Caco-2 (cell line): Measurements from ENCODE around the gene CNTN3. TPM values are rescaled to one million over a fixed set of nuclear protein-coding genes. Genes with fewer than 3 reads are reported as not detected.

ENCODE experiments used
- BruUV-seq: library from RNA; stranded (reverse); fragments of 400-500 nt; replicated peaks from 2 replicates; lab custom pipeline; 2021; lab: Mats Ljungman, UMichigan
- CTCF ChIA-PET: fragments of 300-600 bp; sonication (Branson Sonifier 250); formaldehyde crosslinking; loops from one replicate; lab custom pipeline; 2022; ENCODE audit warnings: antibody characterized with exemption; lab: Charles Lee
- POLR2A ChIA-PET: fragments of 300-600 bp; sonication (Branson Sonifier 250); formaldehyde crosslinking; loops from one replicate; lab custom pipeline; 2022; ENCODE audit warnings: antibody characterized with exemption; lab: Charles Lee
- DNase-seq, 2 experiments: peaks; one replicate each; pipeline versions ENCODE4 v3.0.0 to v3.0.0-alpha.2; 2020 to 2022
- H3K27me3 ChIP-seq: replicated peaks from 2 replicates; pipeline ENCODE4 v1.6.0; 2011; ENCODE audit warnings: low read length; ENCODE audit not compliant: control insufficient read depth, insufficient read depth
- H3K36me3 ChIP-seq: 2 replicates; pipeline ENCODE4 v1.5.1; 2011; ENCODE audit warnings: low read length; ENCODE audit not compliant: control insufficient read depth, insufficient read depth
- H3K4me1 ChIP-seq: fragments of 250-450 bp; sonication (Bioruptor Pico); 2 replicates; pipeline ENCODE4 v1.5.1; 2020; ENCODE audit warnings: mild to moderate bottlenecking
- H3K4me3 ChIP-seq: 2 replicates; pipeline ENCODE4 v1.5.1; 2011; ENCODE audit warnings: low read depth, mild to moderate bottlenecking, control low read depth, low read length
- H3K9me3 ChIP-seq: fragments of 250-450 bp; sonication (Bioruptor Pico); 2 replicates; pipeline ENCODE4 v1.5.1; 2020; ENCODE audit warnings: mild to moderate bottlenecking, moderate library complexity
- H3K27ac Mint-ChIP-seq: one replicate; pipeline ENCODE4 v1.8.0; 2022; ENCODE audit warnings: mixed read lengths; ENCODE audit not compliant: unreplicated experiment
- H3K27me3 Mint-ChIP-seq: one replicate; pipeline ENCODE4 v1.8.0; 2022; ENCODE audit warnings: mixed read lengths; ENCODE audit not compliant: insufficient read depth, unreplicated experiment
- H3K36me3 Mint-ChIP-seq: one replicate; pipeline ENCODE4 v1.8.0; 2022; ENCODE audit warnings: mild to moderate bottlenecking, mixed read lengths; ENCODE audit not compliant: insufficient read depth, unreplicated experiment
- H3K4me1 Mint-ChIP-seq: one replicate; pipeline ENCODE4 v1.8.0; 2022; ENCODE audit warnings: low read depth, mixed read lengths; ENCODE audit not compliant: unreplicated experiment
- H3K4me3 Mint-ChIP-seq: one replicate; pipeline ENCODE4 v1.8.0; 2022; ENCODE audit warnings: mild to moderate bottlenecking, moderate library complexity, mixed read lengths; ENCODE audit not compliant: unreplicated experiment
- H3K9me3 Mint-ChIP-seq: one replicate; pipeline ENCODE4 v1.8.0; 2022; ENCODE audit warnings: mixed read lengths; ENCODE audit not compliant: unreplicated experiment
- CTCF ChIP-seq, 2 experiments: fragments of 200-600 bp in 1 of 2; IDR thresholded peaks; 1 replicate in 1 of 2; 2 replicates in 1 of 2; pipeline versions ENCODE4 v1.5.1 to v1.8.0; 2011 to 2022; ENCODE audit warnings: antibody characterized with exemption in 1 of 2, control low read depth in 1 of 2, inconsistent platforms in 1 of 2, low read depth in 1 of 2, low read length in 1 of 2, mild to moderate bottlenecking in 1 of 2, moderate library complexity in 1 of 2; ENCODE audit not compliant: insufficient read depth in 1 of 2, severe bottlenecking in 1 of 2, unreplicated experiment in 1 of 2
- intact Hi-C: fragments of 100-400 bp; cut with micrococcal nuclease; formaldehyde crosslinking; loops from one replicate; pipeline ENCODE4 v1.10.0; 2022; ENCODE audit not compliant: unreplicated experiment
- total RNA-seq: library from RNA; stranded (reverse); gene quantifications from 2 replicates; pipeline ENCODE4 v1.2.3, GENCODE V29; 2022

The CNTN3 gene
- total RNA-seq, 1 experiment from 2014 or later = not detected

GRCh38 chr3:74593152-74593551, 21.3 kb downstream of the CNTN3 start:
- no TSS peak for BruUV-seq
- H3K27me3 ChIP-seq = no peaks in the 10 kb centered on the region
- no peak overlapping the region for H3K4me3 ChIP-seq
- no peak overlapping the region for H3K4me3 Mint-ChIP-seq
- TF ChIP-seq CTCF (IDR thresholded peaks at IDR 0.05; ENCODE audit: insufficient read depth in 1 of 2, low read depth in 1 of 2, low read length in 1 of 2, severe bottlenecking in 1 of 2, unreplicated experiment in 1 of 2) = no peak
- ChIA-PET CTCF (no interaction called here), POLR2A (no interaction called here)
- H3K4me1 ChIP-seq = no peaks in the 10 kb centered on the region
- H3K27me3 Mint-ChIP-seq = no peaks in the 10 kb centered on the region
- no peaks in the 10 kb centered on the region for H3K9me3 ChIP-seq
- intact Hi-C loops = no loop called here
- DNase-seq = no peak
- no peaks in the 10 kb centered on the region for H3K36me3 ChIP-seq
- H3K4me1 Mint-ChIP-seq = no peaks in the 10 kb centered on the region
- no peak overlapping the region for H3K27ac Mint-ChIP-seq
- no peaks in the 10 kb centered on the region for H3K9me3 Mint-ChIP-seq
- H3K36me3 Mint-ChIP-seq = no peaks in the 10 kb centered on the region

- ChIA-PET CTCF (no interaction called here), POLR2A (no interaction called here)
Measured at GRCh38 chr3:74592359-74592758, 22.1 kb downstream of the CNTN3 start.

GRCh38 chr3:74591946-74592345, 22.5 kb downstream of the CNTN3 start:
- intact Hi-C loops = no loop called here
- H3K4me3 Mint-ChIP-seq = no peak overlapping the region
- no peaks in the 10 kb centered on the region for H3K27me3 ChIP-seq
- BruUV-seq = no TSS peak
- no peak overlapping the region for H3K4me3 ChIP-seq
- DNase-seq = no peak
- POLR2A ChIA-PET = no interaction called here
- H3K36me3 ChIP-seq = no peaks in the 10 kb centered on the region
- H3K9me3 Mint-ChIP-seq = no peaks in the 10 kb centered on the region
- CTCF ChIA-PET = no interaction called here
- no peaks in the 10 kb centered on the region for H3K9me3 ChIP-seq
- no peaks in the 10 kb centered on the region for H3K27me3 Mint-ChIP-seq
- no peaks in the 10 kb centered on the region for H3K4me1 Mint-ChIP-seq
- H3K27ac Mint-ChIP-seq = no peak overlapping the region
- TF ChIP-seq CTCF (IDR thresholded peaks at IDR 0.05; ENCODE audit: insufficient read depth in 1 of 2, low read depth in 1 of 2, low read length in 1 of 2, severe bottlenecking in 1 of 2, unreplicated experiment in 1 of 2) = no peak
- no peaks in the 10 kb centered on the region for H3K4me1 ChIP-seq
- no peaks in the 10 kb centered on the region for H3K36me3 Mint-ChIP-seq

More at GRCh38 chr3:74592359-74592758, 22.1 kb downstream of the CNTN3 start:
- H3K36me3 ChIP-seq = no peaks in the 10 kb centered on the region
- H3K4me1 ChIP-seq = no peaks in the 10 kb centered on the region
- no peak for TF ChIP-seq CTCF (IDR thresholded peaks at IDR 0.05; ENCODE audit: insufficient read depth in 1 of 2, low read depth in 1 of 2, low read length in 1 of 2, severe bottlenecking in 1 of 2, unreplicated experiment in 1 of 2)
- H3K27me3 Mint-ChIP-seq = no peaks in the 10 kb centered on the region
- no peaks in the 10 kb centered on the region for H3K27me3 ChIP-seq
- no peaks in the 10 kb centered on the region for H3K9me3 Mint-ChIP-seq
- BruUV-seq = no TSS peak
- no peaks in the 10 kb centered on the region for H3K4me1 Mint-ChIP-seq
- H3K9me3 ChIP-seq = no peaks in the 10 kb centered on the region
- no peak for DNase-seq
- no peak overlapping the region for H3K27ac Mint-ChIP-seq
- no peak overlapping the region for H3K4me3 Mint-ChIP-seq
- H3K36me3 Mint-ChIP-seq = no peaks in the 10 kb centered on the region
- H3K4me3 ChIP-seq = no peak overlapping the region
- intact Hi-C loops = no loop called here
